ENCODE results near the gene RPUSD4.

- TF ChIP-seq CTCF (conservative IDR thresholded peaks at IDR 0.05; ENCODE audit: low read depth, low read length) (no peak), EZH2 (IDR thresholded peaks at IDR 0.05; ENCODE audit: low read length, unreplicated experiment) (no peak)
These were observed 20.4 kb upstream of the RPUSD4 start for GRCh38 chr11:126231725-126232459.

All from PC-3 (cell line).